GM12874 (cell line): Measurements from ENCODE around the gene UMOD.

ENCODE experiments used
- CTCF ChIP-seq: IDR thresholded peaks from 2 replicates; pipeline ENCODE4 v1.5.1; 2011; ENCODE audit warnings: low read depth, mild to moderate bottlenecking, control low read depth, low read length, moderate library complexity; ENCODE audit not compliant: insufficient read depth

Gene UMOD

GRCh38 chr16:20307240-20307671 lies 45.3 kb downstream of the UMOD start:
- no peak for TF ChIP-seq CTCF

DNA sequence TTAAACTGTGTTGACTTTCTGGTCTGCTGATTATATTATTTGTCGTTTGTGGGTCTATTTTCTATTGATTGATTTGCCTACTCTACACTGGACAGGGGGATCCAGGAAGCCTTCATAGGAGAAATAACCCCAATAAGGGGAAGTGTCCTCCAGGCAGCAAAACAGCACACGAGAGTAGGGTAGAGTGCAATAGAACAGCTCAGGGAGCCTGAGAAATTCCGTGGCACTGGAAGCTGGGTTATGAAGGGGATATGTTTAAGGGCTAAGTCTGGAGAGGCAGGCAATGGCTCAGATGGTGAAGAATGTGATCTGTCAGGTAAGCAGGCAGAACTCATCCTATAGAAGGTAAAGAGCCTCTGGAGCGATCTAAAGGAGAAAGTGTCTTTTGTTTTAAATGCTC lies 46.1 kb downstream of the UMOD start:
- TF ChIP-seq CTCF, result no peak

- no peak for TF ChIP-seq CTCF
Measured at GRCh38 chr16:20303012-20303411, 49.5 kb downstream of the UMOD start.

GRCh38 chr16:20302389-20302788 lies 50.1 kb downstream of the UMOD start:
- TF ChIP-seq CTCF, result no peak

GRCh38 chr16:20301840-20302239 lies 50.7 kb downstream of the UMOD start:
- no peak for TF ChIP-seq CTCF

- peak; percentile 75 for TF ChIP-seq CTCF
Measured at GRCh38 chr16:20300312-20301097, 52.0 kb downstream of the UMOD start.

DNA sequence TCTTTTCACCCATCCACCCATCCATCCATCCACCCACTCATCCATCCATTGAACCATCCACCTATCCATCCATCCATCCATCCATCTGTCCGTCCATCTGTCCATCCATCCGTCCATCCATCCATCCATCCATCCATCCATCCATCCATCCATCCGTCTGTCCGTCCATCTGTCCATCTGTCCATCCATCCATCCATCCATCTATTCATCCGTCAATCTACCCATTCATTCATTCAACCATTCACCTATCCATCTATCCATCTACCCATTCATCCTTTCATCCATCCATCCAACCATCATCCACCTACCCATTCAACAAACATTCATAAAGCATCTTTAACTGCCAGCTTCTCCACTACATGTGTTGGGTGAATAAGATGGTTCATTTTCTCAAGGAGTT lies 54.1 kb downstream of the UMOD start:
- no peak for TF ChIP-seq CTCF
